ENCODE results near the gene ELAVL1. TPM values are rescaled to one million over a fixed set of nuclear protein-coding genes. Genes with fewer than 3 reads are reported as not detected.
A peak's percentile ranks its signal among the peaks of the same experiment; 100 is the strongest.

The ELAVL1 gene
- total RNA-seq, 1 experiment from 2014 or later = 87.2 TPM

GRCh38 chr19:8001651-8001994 is 3.8 kb downstream of the ELAVL1 start:
- Histone ChIP-seq H3K9me2 (replicated peaks; ENCODE audit: low read length) (no peaks in the 10 kb centered on the region), H3F3A (ENCODE audit: low read length, unreplicated experiment) (no peaks in the 10 kb centered on the region), H3K9me3 (ENCODE audit: low read length) (no peaks in the 10 kb centered on the region), H3K4me3 (ENCODE audit: low read length) (peak overlapping the region; percentile 55), H3K36me3 (ENCODE audit: low read depth, low read length) (peaks cover 6% of the 10 kb centered on the region), H3K4me1 (ENCODE audit: insufficient read depth, low read length) (peaks cover 32% of the 10 kb centered on the region), H2AFZ (ENCODE audit: low read length) (no peak overlapping the region), H3K9ac (ENCODE audit: low read length) (peak overlapping the region; percentile 64), H3K27me3 (ENCODE audit: low read length) (no peaks in the 10 kb centered on the region), H3K27ac (ENCODE audit: low read length) (peak overlapping the region; percentile 74), H4K20me1 (ENCODE audit: low read length) (peaks cover 60% of the 10 kb centered on the region), H3K79me2 (ENCODE audit: low read length) (peaks cover 91% of the 10 kb centered on the region), H3K4me2 (ENCODE audit: low read length) (peak overlapping the region; percentile 83)
- ATAC-seq (no peak), DNase-seq (no peak)
- ChIA-PET POLR2A (ENCODE audit: unreplicated experiment) (no interaction called here), CTCF (interaction anchor here (0.8 to 1.5 kb wide), 3 partner anchors 9 to 58 kb away, joined by 3 to 16 read pairs (median 14); partner anchors contain the start of gene TIMM44)
- BruUV-seq (replicated peaks) = no TSS peak
- TF ChIP-seq EZH2 (IDR thresholded peaks at IDR 0.05; ENCODE audit: low read length, unreplicated experiment) (no peak), CTCF (conservative IDR thresholded peaks at IDR 0.05; ENCODE audit: low read depth, low read length) (no peak), EZH2phosphoT487 (IDR thresholded peaks at IDR 0.05; ENCODE audit: borderline replicate concordance, low read length) (no peak)
- intact Hi-C loops (cut with micrococcal nuclease) = no loop called here

- Histone ChIP-seq H4K20me1 (ENCODE audit: low read length) (peaks cover 60% of the 10 kb centered on the region), H3K9me2 (replicated peaks; ENCODE audit: low read length) (no peaks in the 10 kb centered on the region), H3F3A (ENCODE audit: low read length, unreplicated experiment) (no peaks in the 10 kb centered on the region), H3K4me1 (ENCODE audit: insufficient read depth, low read length) (peaks cover 29% of the 10 kb centered on the region), H3K9ac (ENCODE audit: low read length) (no peak overlapping the region), H3K27me3 (ENCODE audit: low read length) (no peaks in the 10 kb centered on the region), H3K4me2 (ENCODE audit: low read length) (no peak overlapping the region), H3K4me3 (ENCODE audit: low read length) (no peak overlapping the region), H2AFZ (ENCODE audit: low read length) (no peak overlapping the region), H3K36me3 (ENCODE audit: low read depth, low read length) (peaks cover 6% of the 10 kb centered on the region), H3K9me3 (ENCODE audit: low read length) (no peaks in the 10 kb centered on the region), H3K27ac (ENCODE audit: low read length) (no peak overlapping the region), H3K79me2 (ENCODE audit: low read length) (peaks cover 96% of the 10 kb centered on the region)
- ChIA-PET POLR2A (ENCODE audit: unreplicated experiment) (no interaction called here), CTCF (interaction anchor here (0.9 kb wide), 1 partner anchor 13 kb away, joined by 3 read pairs; no protein-coding TSS in a partner anchor)
- no peak for ATAC-seq
- BruUV-seq (replicated peaks) = no TSS peak
- intact Hi-C loops (cut with micrococcal nuclease) = no loop called here
- no peak for DNase-seq
- no peak for TF ChIP-seq EZH2 (IDR thresholded peaks at IDR 0.05; ENCODE audit: low read length, unreplicated experiment)
- TF ChIP-seq EZH2phosphoT487 (IDR thresholded peaks at IDR 0.05; ENCODE audit: borderline replicate concordance, low read length) = no peak
- no peak for TF ChIP-seq CTCF (conservative IDR thresholded peaks at IDR 0.05; ENCODE audit: low read depth, low read length)
These were observed 5.0 kb downstream of the ELAVL1 start for GRCh38 chr19:8000298-8001038.

GRCh38 chr19:7999376-7999775 is 6.1 kb downstream of the ELAVL1 start:
- Histone ChIP-seq H3K4me3 (ENCODE audit: low read length) (no peak overlapping the region), H3K79me2 (ENCODE audit: low read length) (peaks cover 100% of the 10 kb centered on the region), H3K4me2 (ENCODE audit: low read length) (no peak overlapping the region), H3K36me3 (ENCODE audit: low read depth, low read length) (peaks cover 6% of the 10 kb centered on the region), H3K27ac (ENCODE audit: low read length) (no peak overlapping the region), H3K4me1 (ENCODE audit: insufficient read depth, low read length) (peaks cover 37% of the 10 kb centered on the region), H2AFZ (ENCODE audit: low read length) (no peak overlapping the region), H3K9ac (ENCODE audit: low read length) (no peak overlapping the region), H4K20me1 (ENCODE audit: low read length) (peaks cover 55% of the 10 kb centered on the region), H3K9me3 (ENCODE audit: low read length) (no peaks in the 10 kb centered on the region), H3K27me3 (ENCODE audit: low read length) (no peaks in the 10 kb centered on the region), H3K9me2 (replicated peaks; ENCODE audit: low read length) (no peaks in the 10 kb centered on the region), H3F3A (ENCODE audit: low read length, unreplicated experiment) (no peaks in the 10 kb centered on the region)
- POLR2A ChIA-PET (ENCODE audit: unreplicated experiment) = no interaction called here
- no peak for ATAC-seq
- DNase-seq = no peak
- TF ChIP-seq CTCF (conservative IDR thresholded peaks at IDR 0.05; ENCODE audit: low read depth, low read length) (no peak), EZH2 (IDR thresholded peaks at IDR 0.05; ENCODE audit: low read length, unreplicated experiment) (no peak), EZH2phosphoT487 (IDR thresholded peaks at IDR 0.05; ENCODE audit: borderline replicate concordance, low read length) (no peak)
- BruUV-seq (replicated peaks) = no TSS peak
- CTCF ChIA-PET = no interaction called here
- intact Hi-C loops (cut with micrococcal nuclease) = no loop called here
